Measurements from ENCODE around the gene PTGFRN.

The PTGFRN gene

DNA sequence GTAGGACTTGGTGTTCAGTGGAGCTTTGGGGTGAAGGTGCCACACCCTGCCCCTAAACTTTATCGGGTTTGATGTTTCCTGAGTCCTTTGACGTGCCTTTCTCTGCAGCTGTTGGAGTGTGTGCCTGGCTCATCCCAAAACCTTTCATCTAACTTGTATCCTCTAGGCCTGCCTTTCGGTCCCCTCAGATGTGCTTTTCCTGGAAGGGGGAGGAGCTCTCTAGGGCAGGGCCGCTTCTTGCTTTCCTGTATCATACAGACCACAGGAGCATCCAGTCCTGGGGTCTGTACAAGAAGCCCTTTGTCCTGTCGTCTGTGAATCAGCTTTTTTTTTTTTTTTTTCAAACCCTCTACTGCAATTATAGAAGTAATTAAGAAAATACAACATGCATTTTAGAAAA is 35.7 kb downstream of the PTGFRN start:
- TF ChIP-seq NFRKB (IDR thresholded peaks at IDR 0.05), result no peak
- TF ChIP-seq SUZ12 (IDR thresholded peaks at IDR 0.05), result no peak
- TF ChIP-seq TARDBP (IDR thresholded peaks at IDR 0.05), result no peak
- no peak for TF ChIP-seq FOXM1 (IDR thresholded peaks at IDR 0.05; ENCODE audit: borderline replicate concordance)
- no peak for TF ChIP-seq BHLHE40 (IDR thresholded peaks at IDR 0.05; ENCODE audit: borderline replicate concordance)
- no peak for TF ChIP-seq ZNF384 (IDR thresholded peaks at IDR 0.05)
- no peak for TF ChIP-seq ARNT (IDR thresholded peaks at IDR 0.05)
- no peak for TF ChIP-seq ELF4 (IDR thresholded peaks at IDR 0.05)
- TF ChIP-seq CTBP1 (IDR thresholded peaks at IDR 0.05; ENCODE audit: borderline replicate concordance), result no peak
- no peak for TF ChIP-seq HDGF (IDR thresholded peaks at IDR 0.05; ENCODE audit: borderline replicate concordance)
- no peak for TF ChIP-seq FOXA1 (IDR thresholded peaks at IDR 0.05)
- TF ChIP-seq, protein P1, sequence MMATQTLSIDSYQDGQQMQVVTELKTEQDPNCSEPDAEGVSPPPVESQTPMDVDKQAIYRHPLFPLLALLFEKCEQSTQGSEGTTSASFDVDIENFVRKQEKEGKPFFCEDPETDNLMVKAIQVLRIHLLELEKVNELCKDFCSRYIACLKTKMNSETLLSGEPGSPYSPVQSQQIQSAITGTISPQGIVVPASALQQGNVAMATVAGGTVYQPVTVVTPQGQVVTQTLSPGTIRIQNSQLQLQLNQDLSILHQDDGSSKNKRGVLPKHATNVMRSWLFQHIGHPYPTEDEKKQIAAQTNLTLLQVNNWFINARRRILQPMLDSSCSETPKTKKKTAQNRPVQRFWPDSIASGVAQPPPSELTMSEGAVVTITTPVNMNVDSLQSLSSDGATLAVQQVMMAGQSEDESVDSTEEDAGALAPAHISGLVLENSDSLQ (IDR thresholded peaks at IDR 0.05), result no peak
- DNase-seq (ENCODE audit: extremely low spot score), result no peak
- ChIA-PET POLR2A (no interaction called here), CTCF (interaction anchor here (0.6 kb wide), 1 partner anchor 220 kb away, joined by 3 read pairs; no protein-coding TSS in a partner anchor)

DNA sequence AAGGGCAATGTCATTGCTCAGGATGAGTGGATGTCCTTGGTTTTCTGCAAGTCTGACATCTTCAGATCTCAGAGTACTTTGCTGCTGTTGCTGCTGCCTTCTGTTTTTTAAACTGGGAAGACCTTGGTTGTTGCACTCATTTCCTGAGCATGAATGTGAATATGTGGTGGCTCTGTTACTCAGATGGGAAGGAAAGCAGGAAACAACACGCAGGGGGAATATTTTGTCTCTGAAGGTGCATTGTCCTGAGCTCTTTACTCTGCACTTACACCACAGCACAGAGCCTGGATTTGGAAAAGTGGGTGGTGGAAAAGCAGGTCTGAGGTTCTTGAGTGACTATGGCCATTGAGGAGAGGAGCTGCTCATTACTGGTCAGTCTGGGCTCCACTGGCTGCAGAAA is 36.3 kb downstream of the PTGFRN start:
- ChIA-PET POLR2A (no interaction called here), CTCF (interaction anchor here (0.6 kb wide), 2 partner anchors 13 to 221 kb away, joined by 3 read pairs; no protein-coding TSS in a partner anchor)
- TF ChIP-seq FOXA1 (IDR thresholded peaks at IDR 0.05) (no peak), FOXK2 (IDR thresholded peaks at IDR 0.05) (no peak), ELF4 (IDR thresholded peaks at IDR 0.05) (no peak), BHLHE40 (IDR thresholded peaks at IDR 0.05; ENCODE audit: borderline replicate concordance) (no peak), CTBP1 (IDR thresholded peaks at IDR 0.05; ENCODE audit: borderline replicate concordance) (no peak), ZNF384 (IDR thresholded peaks at IDR 0.05) (no peak), FOXM1 (IDR thresholded peaks at IDR 0.05; ENCODE audit: borderline replicate concordance) (no peak), L3MBTL2 (conservative IDR thresholded peaks at IDR 0.05) (no peak), SP1 (IDR thresholded peaks at IDR 0.05) (no peak), TARDBP (IDR thresholded peaks at IDR 0.05) (no peak), LEF1 (IDR thresholded peaks at IDR 0.05; ENCODE audit: borderline replicate concordance) (no peak), NFRKB (IDR thresholded peaks at IDR 0.05) (no peak)
- TF ChIP-seq, protein P1 (IDR thresholded peaks at IDR 0.05), result no peak
- DNase-seq (ENCODE audit: extremely low spot score), result no peak

DNA sequence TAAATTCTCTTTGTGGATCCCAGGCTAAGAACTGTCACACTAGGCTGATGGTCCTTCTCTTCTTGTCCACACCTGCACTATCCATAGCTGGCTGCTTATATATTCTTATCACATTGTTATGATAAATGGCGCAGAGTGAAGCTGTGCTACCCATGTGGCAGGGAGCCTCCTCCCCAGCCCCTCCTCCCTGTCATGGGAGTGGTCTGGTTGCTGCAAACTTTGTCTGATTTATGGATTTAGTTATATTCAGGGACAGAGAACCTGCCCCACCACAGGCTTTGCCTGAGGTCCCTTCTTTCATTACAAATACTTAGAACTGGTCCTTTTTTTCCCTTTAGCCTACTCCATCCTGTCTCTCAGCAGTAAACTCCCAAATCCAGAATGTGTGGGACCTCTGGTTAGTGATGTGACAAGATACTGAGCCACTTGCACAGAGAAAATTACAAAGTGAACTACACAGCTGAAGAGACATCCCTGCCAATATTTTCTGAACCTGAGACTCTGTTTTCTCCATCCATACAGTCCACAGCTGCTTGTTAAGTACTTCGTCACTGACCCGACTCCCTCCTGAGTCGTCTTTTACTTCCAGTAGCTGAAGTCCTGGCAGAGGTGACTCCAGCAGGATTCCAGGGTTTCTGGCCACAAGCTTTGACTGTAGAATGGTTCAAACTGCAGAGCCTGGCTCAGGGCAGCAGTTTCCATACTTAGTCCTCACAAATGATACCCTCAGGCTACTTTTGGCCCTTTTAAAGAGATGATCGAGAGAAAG is 37.6 kb downstream of the PTGFRN start:
- DNase-seq (ENCODE audit: extremely low spot score), result no peak
- ChIA-PET CTCF (no interaction called here), POLR2A (no interaction called here)
- TF ChIP-seq, protein P1 (IDR thresholded peaks at IDR 0.05), result peak; percentile 47
- TF ChIP-seq HDGF (IDR thresholded peaks at IDR 0.05; ENCODE audit: borderline replicate concordance), result no peak

DNA sequence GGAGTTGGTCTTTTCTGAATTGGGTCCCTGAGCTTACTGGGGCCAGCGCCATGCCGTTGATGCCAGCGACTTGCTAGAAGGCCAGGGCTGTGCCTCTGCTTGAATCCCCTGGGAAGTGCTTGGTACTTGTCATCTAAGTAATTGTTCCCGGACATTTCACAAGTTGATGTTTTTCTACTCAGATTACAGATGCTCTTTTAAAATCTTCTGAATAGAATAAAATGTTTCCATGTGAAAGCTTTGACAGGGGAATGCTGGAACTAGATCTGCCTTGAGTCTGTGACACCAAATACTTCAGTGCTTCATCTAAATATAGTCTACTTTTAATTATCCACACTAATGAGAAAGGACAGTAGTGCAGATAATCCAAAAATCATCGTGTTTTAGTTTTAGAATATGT is 38.3 kb downstream of the PTGFRN start:
- DNase-seq (ENCODE audit: extremely low spot score), result no peak
- TF ChIP-seq FOXM1 (IDR thresholded peaks at IDR 0.05; ENCODE audit: borderline replicate concordance) (no peak), SUZ12 (IDR thresholded peaks at IDR 0.05) (no peak), SP1 (IDR thresholded peaks at IDR 0.05) (no peak), HDGF (IDR thresholded peaks at IDR 0.05; ENCODE audit: borderline replicate concordance) (no peak), NFRKB (IDR thresholded peaks at IDR 0.05) (no peak), ARNT (IDR thresholded peaks at IDR 0.05) (no peak), FOXA1 (IDR thresholded peaks at IDR 0.05) (no peak), ZNF384 (IDR thresholded peaks at IDR 0.05) (no peak), L3MBTL2 (conservative IDR thresholded peaks at IDR 0.05) (no peak), CTBP1 (IDR thresholded peaks at IDR 0.05; ENCODE audit: borderline replicate concordance) (no peak), BHLHE40 (IDR thresholded peaks at IDR 0.05; ENCODE audit: borderline replicate concordance) (no peak), FOXK2 (IDR thresholded peaks at IDR 0.05) (no peak), LEF1 (IDR thresholded peaks at IDR 0.05; ENCODE audit: borderline replicate concordance) (no peak), ELF4 (IDR thresholded peaks at IDR 0.05) (no peak), TARDBP (IDR thresholded peaks at IDR 0.05) (no peak)
- TF ChIP-seq, protein P1 (IDR thresholded peaks at IDR 0.05), result no peak
- ChIA-PET POLR2A (no interaction called here), CTCF (no interaction called here)

DNA sequence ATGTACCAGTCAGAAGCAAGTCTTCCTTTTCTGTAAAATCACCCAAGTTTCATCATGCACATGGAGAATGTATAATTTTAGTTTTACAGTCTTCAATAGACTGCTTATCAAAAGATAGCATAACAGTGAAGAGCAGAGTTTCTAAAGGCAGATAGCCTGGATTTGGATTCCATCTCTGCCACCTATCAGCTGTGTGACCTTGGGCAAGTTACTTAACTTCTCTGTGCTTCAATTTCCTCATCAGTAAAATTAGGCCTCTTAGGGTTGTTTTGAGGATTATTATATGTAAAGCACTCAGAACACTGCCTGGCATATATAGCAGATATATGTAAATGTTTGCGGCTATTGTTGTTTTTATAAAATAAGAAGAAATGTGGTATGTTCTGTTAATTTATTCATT is 38.9 kb downstream of the PTGFRN start:
- TF ChIP-seq BHLHE40 (IDR thresholded peaks at IDR 0.05; ENCODE audit: borderline replicate concordance) (no peak), ARNT (IDR thresholded peaks at IDR 0.05) (no peak), FOXK2 (IDR thresholded peaks at IDR 0.05) (no peak), CTBP1 (IDR thresholded peaks at IDR 0.05; ENCODE audit: borderline replicate concordance) (no peak), NFRKB (IDR thresholded peaks at IDR 0.05) (no peak), LEF1 (IDR thresholded peaks at IDR 0.05; ENCODE audit: borderline replicate concordance) (no peak), ZNF384 (IDR thresholded peaks at IDR 0.05) (no peak), TARDBP (IDR thresholded peaks at IDR 0.05) (no peak), FOXM1 (IDR thresholded peaks at IDR 0.05; ENCODE audit: borderline replicate concordance) (no peak), L3MBTL2 (conservative IDR thresholded peaks at IDR 0.05) (no peak), FOXA1 (IDR thresholded peaks at IDR 0.05) (no peak), SUZ12 (IDR thresholded peaks at IDR 0.05) (no peak), ELF4 (IDR thresholded peaks at IDR 0.05) (no peak)
- TF ChIP-seq, protein P1 (IDR thresholded peaks at IDR 0.05), result no peak
- no peak for DNase-seq (ENCODE audit: extremely low spot score)
- ChIA-PET POLR2A (no interaction called here), CTCF (no interaction called here)

All from HEK293T (cell line).